GM12873 (cell line): Measurements from ENCODE around the gene NME1.
A peak's percentile ranks its signal among the peaks of the same experiment; 100 is the strongest.

ENCODE experiments used
- TF ChIP-seq, protein P1 (sequence below): IDR thresholded peaks from 2 replicates; pipeline ENCODE4 v1.5.1; 2012; ENCODE audit warnings: low read depth, mild to moderate bottlenecking, moderate library complexity, low read length, control low read depth; ENCODE audit not compliant: insufficient read depth; ENCODE audit errors: missing control alignments

The NME1 gene

GRCh38 chr17:51166987-51167931, 13.9 kb downstream of the NME1 start:
- TF ChIP-seq, protein P1, sequence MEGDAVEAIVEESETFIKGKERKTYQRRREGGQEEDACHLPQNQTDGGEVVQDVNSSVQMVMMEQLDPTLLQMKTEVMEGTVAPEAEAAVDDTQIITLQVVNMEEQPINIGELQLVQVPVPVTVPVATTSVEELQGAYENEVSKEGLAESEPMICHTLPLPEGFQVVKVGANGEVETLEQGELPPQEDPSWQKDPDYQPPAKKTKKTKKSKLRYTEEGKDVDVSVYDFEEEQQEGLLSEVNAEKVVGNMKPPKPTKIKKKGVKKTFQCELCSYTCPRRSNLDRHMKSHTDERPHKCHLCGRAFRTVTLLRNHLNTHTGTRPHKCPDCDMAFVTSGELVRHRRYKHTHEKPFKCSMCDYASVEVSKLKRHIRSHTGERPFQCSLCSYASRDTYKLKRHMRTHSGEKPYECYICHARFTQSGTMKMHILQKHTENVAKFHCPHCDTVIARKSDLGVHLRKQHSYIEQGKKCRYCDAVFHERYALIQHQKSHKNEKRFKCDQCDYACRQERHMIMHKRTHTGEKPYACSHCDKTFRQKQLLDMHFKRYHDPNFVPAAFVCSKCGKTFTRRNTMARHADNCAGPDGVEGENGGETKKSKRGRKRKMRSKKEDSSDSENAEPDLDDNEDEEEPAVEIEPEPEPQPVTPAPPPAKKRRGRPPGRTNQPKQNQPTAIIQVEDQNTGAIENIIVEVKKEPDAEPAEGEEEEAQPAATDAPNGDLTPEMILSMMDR, result peak; percentile 82

DNA sequence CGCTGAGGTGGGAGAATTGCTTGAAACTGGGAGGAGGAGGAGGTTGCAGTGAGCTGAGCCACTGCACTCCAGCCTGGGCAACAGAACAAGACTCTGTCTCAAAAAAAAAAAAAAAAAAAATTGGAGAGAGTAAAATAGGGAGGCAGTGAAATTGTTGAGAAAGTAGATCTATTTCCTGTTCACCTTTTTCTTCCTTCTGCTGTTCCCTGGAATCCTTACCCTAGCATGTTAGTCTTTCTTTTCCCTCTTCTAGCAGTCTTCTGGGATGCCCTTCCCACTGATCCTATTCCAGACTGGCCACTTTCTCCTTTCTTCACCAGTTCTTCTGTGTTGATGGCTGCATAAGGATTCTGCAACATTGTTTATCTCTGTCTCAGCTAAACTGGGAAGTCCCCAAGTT, 16.0 kb downstream of the NME1 start:
- TF ChIP-seq, protein P1, result no peak

- TF ChIP-seq, protein P1, result no peak
Measured at GRCh38 chr17:51170736-51171135, 17.4 kb downstream of the NME1 start.

DNA sequence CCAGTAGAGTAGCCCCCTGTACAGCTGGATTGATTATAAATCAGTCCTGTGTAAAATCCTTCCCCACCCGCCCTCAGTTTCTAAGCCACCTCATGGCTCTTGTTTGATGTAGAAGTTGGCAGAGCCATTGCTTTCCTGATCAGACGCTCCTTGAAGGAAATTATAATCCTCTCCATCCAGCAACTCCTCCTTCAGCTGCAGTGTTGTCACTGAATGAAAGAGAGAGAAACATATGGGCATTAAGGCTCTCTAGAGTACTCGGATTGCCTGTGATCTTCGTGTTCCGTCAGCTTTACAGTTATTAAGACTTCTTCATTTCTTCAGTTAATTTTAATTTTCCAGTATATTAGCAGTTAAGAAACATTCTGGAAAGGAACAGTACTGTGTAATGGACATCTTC, 27.1 kb downstream of the NME1 start:
- TF ChIP-seq, protein P1, result no peak

- TF ChIP-seq, protein P1, result no peak
Measured at GRCh38 chr17:51184124-51184523, 30.8 kb downstream of the NME1 start.

DNA sequence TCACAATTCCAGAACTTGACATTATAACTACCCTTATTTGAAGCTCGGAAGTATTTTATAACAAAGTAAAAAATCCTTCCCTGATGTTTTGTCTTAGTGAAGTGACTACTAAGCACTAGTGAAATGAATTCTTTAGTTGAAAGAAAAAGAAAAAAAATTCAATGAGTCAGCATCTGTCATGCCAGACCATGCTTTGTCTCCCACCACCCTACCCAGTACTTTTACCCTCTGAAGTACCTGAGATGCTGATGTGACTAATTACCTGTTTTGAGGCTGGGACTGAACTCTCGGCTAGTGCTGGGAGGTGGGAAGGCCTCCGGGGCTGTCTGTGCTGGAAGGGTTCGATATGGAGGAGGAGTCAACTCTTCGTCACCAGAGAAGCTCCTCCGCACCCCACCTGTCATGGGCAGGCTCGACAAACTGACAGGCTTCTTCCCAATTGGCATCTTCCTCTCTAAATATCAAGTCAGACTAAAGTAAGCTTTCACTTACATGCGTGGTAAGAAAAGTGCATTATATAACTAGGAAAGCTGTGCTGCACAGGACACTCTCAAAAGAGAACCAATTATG, 32.5 kb downstream of the NME1 start:
- TF ChIP-seq, protein P1, result no peak

DNA sequence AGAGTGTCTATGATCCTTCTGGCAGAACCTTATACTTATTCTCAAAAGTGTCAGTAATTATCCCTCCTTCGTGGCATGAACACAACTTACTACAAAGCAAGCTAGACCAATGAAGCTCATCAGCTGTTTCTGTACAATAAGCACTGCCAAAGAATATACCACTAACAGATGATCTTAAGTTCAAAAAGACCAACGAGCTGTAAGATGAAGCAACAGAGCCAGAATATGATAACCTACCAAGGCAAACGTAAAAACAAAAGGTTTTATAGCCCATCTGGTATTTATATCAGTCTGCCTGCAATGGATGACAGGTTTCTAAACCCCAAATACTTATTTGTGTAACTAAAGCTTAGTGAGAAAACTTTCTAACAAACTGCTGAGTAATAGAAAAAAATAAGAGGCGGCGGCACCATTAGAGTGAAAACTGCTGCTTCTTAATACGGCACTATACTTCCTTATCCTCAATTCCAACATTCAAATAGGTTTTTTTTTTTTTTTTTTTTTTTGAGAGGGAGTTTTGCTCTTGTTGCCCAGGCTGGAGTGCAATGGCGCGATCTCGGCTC, 35.0 kb downstream of the NME1 start:
- TF ChIP-seq, protein P1, result no peak
